ENCODE measurements around the gene SRSF2. TPM values are rescaled to one million over a fixed set of nuclear protein-coding genes. Genes with fewer than 3 reads are reported as not detected.
"Not testable (repeated sequence)": the region's sequence is repeated elsewhere in the genome, so short reads cannot be mapped to it uniquely, and the experiment has no call there.

Gene SRSF2
- total RNA-seq, 1 donor = 109 TPM

- DNase-seq (ENCODE audit: low read depth) = no peak
- TF ChIP-seq, protein P1, sequence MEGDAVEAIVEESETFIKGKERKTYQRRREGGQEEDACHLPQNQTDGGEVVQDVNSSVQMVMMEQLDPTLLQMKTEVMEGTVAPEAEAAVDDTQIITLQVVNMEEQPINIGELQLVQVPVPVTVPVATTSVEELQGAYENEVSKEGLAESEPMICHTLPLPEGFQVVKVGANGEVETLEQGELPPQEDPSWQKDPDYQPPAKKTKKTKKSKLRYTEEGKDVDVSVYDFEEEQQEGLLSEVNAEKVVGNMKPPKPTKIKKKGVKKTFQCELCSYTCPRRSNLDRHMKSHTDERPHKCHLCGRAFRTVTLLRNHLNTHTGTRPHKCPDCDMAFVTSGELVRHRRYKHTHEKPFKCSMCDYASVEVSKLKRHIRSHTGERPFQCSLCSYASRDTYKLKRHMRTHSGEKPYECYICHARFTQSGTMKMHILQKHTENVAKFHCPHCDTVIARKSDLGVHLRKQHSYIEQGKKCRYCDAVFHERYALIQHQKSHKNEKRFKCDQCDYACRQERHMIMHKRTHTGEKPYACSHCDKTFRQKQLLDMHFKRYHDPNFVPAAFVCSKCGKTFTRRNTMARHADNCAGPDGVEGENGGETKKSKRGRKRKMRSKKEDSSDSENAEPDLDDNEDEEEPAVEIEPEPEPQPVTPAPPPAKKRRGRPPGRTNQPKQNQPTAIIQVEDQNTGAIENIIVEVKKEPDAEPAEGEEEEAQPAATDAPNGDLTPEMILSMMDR (IDR thresholded peaks at IDR 0.05; ENCODE audit: insufficient read depth, low read length) = no peak
- H3K4me3 ChIP-seq (ENCODE audit: low read depth, low read length) = peak overlapping the region; percentile 11
Observed at GRCh38 chr17:76733618-76733957, 3.5 kb downstream of the SRSF2 start.

DNA sequence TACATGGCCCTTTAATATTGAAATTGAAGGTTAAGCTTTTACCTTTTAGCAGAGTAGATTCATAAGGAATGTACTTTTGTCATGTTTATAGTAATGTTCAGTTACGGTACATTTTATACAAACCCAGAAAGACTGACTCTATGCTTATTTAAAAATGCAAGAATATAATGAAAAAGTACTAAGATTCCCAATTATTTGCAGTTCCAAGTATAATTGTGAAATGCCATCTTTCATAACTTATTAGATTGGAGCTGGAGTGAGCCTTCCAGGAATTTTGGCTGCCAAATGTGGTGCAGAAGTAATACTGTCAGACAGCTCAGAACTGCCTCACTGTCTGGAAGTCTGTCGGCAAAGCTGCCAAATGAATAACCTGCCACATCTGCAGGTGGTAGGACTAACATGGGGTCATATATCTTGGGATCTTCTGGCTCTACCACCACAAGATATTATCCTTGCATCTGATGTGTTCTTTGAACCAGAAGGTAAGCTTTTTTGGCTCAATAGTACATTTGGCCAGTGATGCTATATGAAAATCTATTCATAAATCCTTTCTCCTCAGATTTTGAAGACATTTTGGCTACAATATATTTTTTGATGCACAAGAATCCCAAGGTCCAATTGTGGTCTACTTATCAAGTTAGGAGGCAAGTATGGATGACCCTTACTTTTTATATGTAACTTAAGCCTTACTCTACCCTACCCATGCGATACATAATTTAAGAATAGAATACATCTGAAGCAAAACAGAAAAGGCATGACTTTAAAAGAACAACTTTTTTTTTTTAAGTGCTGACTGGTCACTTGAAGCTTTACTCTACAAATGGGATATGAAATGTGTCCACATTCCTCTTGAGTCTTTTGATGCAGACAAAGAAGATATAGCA lies 4.2 kb downstream of the SRSF2 start:
- DNase-seq (ENCODE audit: low read depth) = peak; percentile 63
- no peak overlapping the region for H3K4me3 ChIP-seq (ENCODE audit: low read depth, low read length)
- TF ChIP-seq, protein P1 (IDR thresholded peaks at IDR 0.05; ENCODE audit: insufficient read depth, low read length) = no peak

- H3K4me3 ChIP-seq (ENCODE audit: low read depth, low read length); DNase-seq (ENCODE audit: low read depth): not testable (repeated sequence)
Observed at GRCh38 chr17:76731800-76732733, 5.1 kb downstream of the SRSF2 start.

DNA sequence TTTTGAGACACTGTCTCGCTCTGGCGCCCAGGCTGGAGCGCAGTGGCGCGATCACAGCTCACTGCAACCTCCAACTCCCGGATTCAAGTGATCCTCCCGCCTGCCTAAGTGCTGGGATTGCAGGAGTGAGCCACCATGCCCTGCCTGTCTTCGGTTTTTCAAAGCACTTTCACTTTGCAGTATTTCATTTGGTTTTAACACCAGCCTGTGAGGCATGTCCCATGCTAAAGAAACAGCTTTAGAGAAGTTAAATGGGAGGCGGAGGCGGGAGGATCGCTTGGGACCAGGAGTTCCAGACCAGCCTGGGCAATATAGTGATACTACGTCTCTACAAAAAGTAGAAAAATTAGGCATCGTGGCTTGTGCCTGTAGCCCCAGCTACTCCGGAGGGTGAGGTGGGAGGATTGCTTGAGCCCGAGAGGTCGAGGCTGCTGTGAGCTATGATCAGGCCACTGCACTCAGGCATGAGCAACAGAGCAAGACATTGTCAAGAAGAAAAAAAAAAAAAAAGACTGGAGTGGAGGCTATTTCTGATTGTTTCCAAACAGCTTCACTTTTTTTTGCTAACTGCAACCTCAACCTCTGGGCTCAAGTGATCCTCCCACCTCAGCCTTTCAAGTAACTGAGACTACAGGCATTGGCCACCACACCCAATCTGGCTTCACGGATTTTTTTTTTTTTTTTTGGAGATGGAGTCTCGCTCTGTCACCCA lies 9.2 kb downstream of the SRSF2 start:
- TF ChIP-seq, protein P1 (IDR thresholded peaks at IDR 0.05; ENCODE audit: insufficient read depth, low read length) = no peak
- peak overlapping the region; percentile 88 for H3K4me3 ChIP-seq (ENCODE audit: low read depth, low read length)
- peak; percentile 50 for DNase-seq (ENCODE audit: low read depth)

DNA sequence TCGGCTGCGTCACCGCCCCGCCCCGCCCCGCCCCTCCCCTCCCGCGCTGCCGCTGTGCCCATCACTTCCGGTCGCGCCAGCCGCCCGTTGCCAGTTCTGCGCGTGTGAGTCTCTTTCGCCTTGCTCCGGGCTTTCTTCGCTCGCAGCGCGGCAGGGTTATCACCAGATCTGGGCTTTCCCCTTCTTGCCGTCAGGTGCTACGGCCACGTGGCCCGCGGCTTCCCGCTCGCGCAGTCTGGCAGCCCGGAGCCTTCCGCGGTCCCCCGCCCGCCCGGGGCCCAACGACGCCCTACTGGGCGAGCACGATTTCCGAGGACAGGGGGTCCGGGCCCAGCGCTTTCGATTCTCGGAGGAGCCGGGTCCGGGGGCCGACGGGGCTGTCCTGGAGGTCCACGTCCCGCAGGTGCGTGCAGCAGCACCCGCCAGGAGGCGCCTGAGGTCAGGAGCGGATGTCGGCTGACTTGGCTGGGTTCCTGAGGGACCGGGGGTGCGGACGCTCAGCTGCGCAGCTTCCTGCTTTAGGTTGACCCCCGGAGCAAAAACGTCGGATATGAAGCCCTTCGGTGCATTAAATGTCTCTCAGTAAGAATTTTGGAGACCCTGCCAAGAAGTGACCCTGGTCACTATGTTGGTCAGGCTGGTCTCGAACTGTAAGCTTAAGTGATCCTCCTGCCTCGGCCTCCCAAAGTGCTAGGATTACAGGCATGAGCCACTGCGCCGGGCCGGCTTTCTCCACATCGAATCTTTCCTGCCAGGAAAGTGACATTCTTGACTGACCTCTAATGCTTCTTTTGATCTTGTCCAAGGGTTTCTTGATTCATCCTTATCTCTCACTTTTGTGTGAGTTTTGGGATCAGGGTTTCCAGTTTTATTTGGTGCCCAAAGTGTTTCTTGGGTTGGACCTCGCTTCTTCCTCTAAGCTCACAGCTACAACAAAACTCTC lies 10.1 kb downstream of the SRSF2 start, which contains the start of gene METTL23:
Gene METTL23, plus strand, starts transcription at position 64 of the 943 bp plus-strand sequence. CDS start 2,872 bp downstream, outside the sequence.
- DNase-seq (ENCODE audit: low read depth) = peak; percentile 75
- peak within 1 kb of the TSS; percentile 88 for H3K4me3 ChIP-seq (ENCODE audit: low read depth, low read length)
- TF ChIP-seq, protein P1 (IDR thresholded peaks at IDR 0.05; ENCODE audit: insufficient read depth, low read length) = peak; percentile 64

- peak; percentile 95 for DNase-seq (ENCODE audit: low read depth)
- TF ChIP-seq, protein P1 (IDR thresholded peaks at IDR 0.05; ENCODE audit: insufficient read depth, low read length) = no peak
Observed at GRCh38 chr17:76726231-76726775, 10.8 kb downstream of the SRSF2 start, which contains the start of gene JMJD6. JMJD6 (minus strand) TSS chr17:76726606; CDS start chr17:76726475, 131 bp downstream.

More at GRCh38 chr17:76726231-76726775, 10.8 kb downstream of the SRSF2 start, which contains the start of gene JMJD6:
- H3K4me3 ChIP-seq (ENCODE audit: low read depth, low read length) = peak within 1 kb of the TSS; percentile 88

All from fibroblast of the aortic adventitia (primary cell).